SK-N-SH (cell line): ENCODE results near the gene CDK8. TPM values are rescaled to one million over a fixed set of nuclear protein-coding genes. Genes with fewer than 3 reads are reported as not detected.

Source experiments
- CTCF ChIA-PET: fragments of 300-600, 350-600 bp; formaldehyde crosslinking; extraction: SDS; loops from one replicate; lab custom pipeline; 2021; lab: Yijun Ruan, JAX
- POLR2A ChIA-PET: fragments of 350-600 bp; sonication (Branson Sonifier 250); formaldehyde crosslinking; extraction: SDS; loops from one replicate; lab custom pipeline; 2020; ENCODE audit warnings: antibody characterized with exemption, inconsistent platforms; lab: Yijun Ruan, JAX
- DNase-seq: peaks from one replicate; pipeline ENCODE4 v3.0.0; 2012
- H2AFZ ChIP-seq: fragments of 200-600 bp; sonication (generic); 2 replicates; pipeline ENCODE4 v1.8.1; 2016; ENCODE audit warnings: antibody characterized with exemption, mild to moderate bottlenecking, low read depth
- H3F3A ChIP-seq: fragments of 200-600 bp; sonication (generic); replicated peaks from 2 replicates; pipeline ENCODE3; 2016; ENCODE audit warnings: antibody characterized with exemption, mild to moderate bottlenecking; ENCODE audit not compliant: insufficient read depth
- H3K27ac ChIP-seq, 2 experiments: fragments of 200-500 bp in 1 of 2; fragments of 200-600 bp in 1 of 2; sonication (Bioruptor generic) in 1 of 2; sonication (generic), shearing (Covaris generic) in 1 of 2; 2 replicates each; pipeline versions ENCODE4 v1.5.1 to v1.6.1; 2014 to 2016; ENCODE audit warnings: low read depth in 2 of 2, inconsistent platforms in 1 of 2, low read length in 1 of 2, mild to moderate bottlenecking in 1 of 2, mixed read lengths in 1 of 2
- H3K27me3 ChIP-seq: fragments of 200-600 bp; sonication (generic), shearing (Covaris generic); 2 replicates; pipeline ENCODE4 v1.6.1; 2016; ENCODE audit warnings: mixed run types; ENCODE audit not compliant: insufficient read depth
- H3K36me3 ChIP-seq, 2 experiments: fragments of 200-500 bp in 1 of 2; fragments of 200-600 bp in 1 of 2; sonication (Bioruptor generic) in 1 of 2; sonication (generic) in 1 of 2; replicated peaks in 1 of 2; 2 replicates each; pipeline versions ENCODE3 to v1.5.1; 2014 to 2016; ENCODE audit warnings: low read length in 1 of 2, mild to moderate bottlenecking in 1 of 2; ENCODE audit not compliant: insufficient read depth in 2 of 2, control insufficient read depth in 1 of 2
- H3K4me1 ChIP-seq, 2 experiments: fragments of 200-500 bp in 1 of 2; fragments of 200-600 bp in 1 of 2; sonication (Bioruptor generic) in 1 of 2; sonication (generic), shearing (Covaris generic) in 1 of 2; 2 replicates each; pipeline versions ENCODE4 v1.5.1 to v1.6.1; 2014 to 2016; ENCODE audit warnings: low read depth in 1 of 2, low read length in 1 of 2, mixed run types in 1 of 2; ENCODE audit not compliant: insufficient read depth in 2 of 2, control insufficient read depth in 1 of 2
- H3K4me2 ChIP-seq: fragments of 200-600 bp; sonication (generic), shearing (Covaris generic); 2 replicates; pipeline ENCODE4 v1.6.1; 2017; ENCODE audit warnings: mixed run types
- H3K4me3 ChIP-seq, 2 experiments: fragments of 200-500 bp in 1 of 2; fragments of 200-600 bp in 1 of 2; sonication (Bioruptor generic) in 1 of 2; sonication (generic), shearing (Covaris generic) in 1 of 2; 2 replicates each; pipeline versions ENCODE4 v1.5.1 to v1.8.1; 2014 to 2016; ENCODE audit warnings: low read depth in 2 of 2, inconsistent platforms in 1 of 2, low read length in 1 of 2, mild to moderate bottlenecking in 1 of 2, mixed read lengths in 1 of 2, moderate library complexity in 1 of 2
- H3K79me2 ChIP-seq: fragments of 200-600 bp; sonication (generic); 2 replicates; pipeline ENCODE4 v1.8.1; 2017; ENCODE audit warnings: mild to moderate bottlenecking; ENCODE audit not compliant: insufficient read depth
- H3K9ac ChIP-seq: fragments of 200-600 bp; sonication (generic); 2 replicates; pipeline ENCODE4 v1.6.1; 2017; ENCODE audit warnings: mixed run types
- H3K9me2 ChIP-seq: fragments of 200-600 bp; sonication (generic); 2 replicates; pipeline ENCODE4 v1.6.1; 2017; ENCODE audit warnings: mixed run types
- H3K9me3 ChIP-seq: fragments of 200-600 bp; sonication (generic); 2 replicates; pipeline ENCODE4 v1.6.1; 2017; ENCODE audit warnings: mixed run types, mild to moderate bottlenecking, moderate library complexity
- H4K20me1 ChIP-seq: fragments of 200-600 bp; sonication (generic); 2 replicates; pipeline ENCODE4 v1.6.1; 2017; ENCODE audit warnings: mild to moderate bottlenecking, mixed run types; ENCODE audit not compliant: insufficient read depth
- CHD2 ChIP-seq: fragments of 150-350 bp; IDR thresholded peaks from 2 replicates; pipeline ENCODE4 v1.6.1; 2018; ENCODE audit warnings: low read length; ENCODE audit not compliant: partially characterized antibody
- CTCF ChIP-seq: fragments of 200-600 bp; sonication (generic); IDR thresholded peaks from 2 replicates; pipeline ENCODE4 v1.6.1; 2017; ENCODE audit warnings: antibody characterized with exemption, mild to moderate bottlenecking, moderate library complexity
- ELF1 ChIP-seq: IDR thresholded peaks from 2 replicates; pipeline ENCODE4 v1.4.0; 2012
- EP300 ChIP-seq, 2 experiments: IDR thresholded peaks; 2 replicates each; pipeline versions ENCODE4 v1.4.0 to v1.6.1; 2012; ENCODE audit warnings: borderline replicate concordance in 1 of 2, low read depth in 1 of 2, low read length in 1 of 2
- EZH2phosphoT487 ChIP-seq: fragments of 200-600 bp; sonication (generic); IDR thresholded peaks from 2 replicates; pipeline ENCODE4 v1.6.1; 2017; ENCODE audit warnings: low read depth, mixed run types, mild to moderate bottlenecking, antibody characterized with exemption, moderate library complexity, borderline replicate concordance
- FOSL2 ChIP-seq: IDR thresholded peaks from 2 replicates; pipeline ENCODE4 v1.4.0; 2012; ENCODE audit warnings: low read depth, mild to moderate bottlenecking, moderate library complexity, borderline replicate concordance
- FOXJ3 ChIP-seq: sonication (generic); formaldehyde crosslinking; IDR thresholded peaks from 2 replicates; pipeline ENCODE4 v1.5.1; 2020; ENCODE audit warnings: mild to moderate bottlenecking, missing genetic modification reagents
- FOXM1 ChIP-seq: IDR thresholded peaks from 2 replicates; pipeline ENCODE4 v1.4.0; 2012; ENCODE audit warnings: low read depth, mild to moderate bottlenecking
- GATA2 ChIP-seq: sonication (generic); formaldehyde crosslinking; IDR thresholded peaks from 2 replicates; pipeline ENCODE4 v1.5.0; 2020; ENCODE audit warnings: mild to moderate bottlenecking, missing genetic modification reagents
- MAX ChIP-seq: IDR thresholded peaks from 2 replicates; pipeline ENCODE4 v1.4.0; 2012; ENCODE audit warnings: low read depth
- MXI1 ChIP-seq: IDR thresholded peaks from 2 replicates; pipeline ENCODE4 v1.6.1; 2012; ENCODE audit warnings: mild to moderate bottlenecking, low read depth, low read length, improper control_type of control experiment
- NFIC ChIP-seq: IDR thresholded peaks from 2 replicates; pipeline ENCODE4 v1.4.0; 2012; ENCODE audit warnings: borderline replicate concordance
- NRF1 ChIP-seq: IDR thresholded peaks from 2 replicates; pipeline ENCODE4 v1.6.1; 2012; ENCODE audit warnings: low read depth, mild to moderate bottlenecking, low read length
- RAD21 ChIP-seq: IDR thresholded peaks from 2 replicates; pipeline ENCODE4 v1.6.1; 2012; ENCODE audit warnings: mild to moderate bottlenecking, low read length
- RCOR1 ChIP-seq: fragments of 150-350 bp; IDR thresholded peaks from 2 replicates; pipeline ENCODE4 v1.6.1; 2017; ENCODE audit warnings: antibody characterized with exemption, low read length
- REST ChIP-seq: IDR thresholded peaks from 2 replicates; pipeline ENCODE4 v1.6.1; 2012; ENCODE audit warnings: mild to moderate bottlenecking, low read depth, low read length, moderate library complexity
- RFX5 ChIP-seq: IDR thresholded peaks from 2 replicates; pipeline ENCODE4 v1.6.1; 2012; ENCODE audit warnings: mild to moderate bottlenecking, improper control_type of control experiment, low read length
- SMC3 ChIP-seq: IDR thresholded peaks from 2 replicates; pipeline ENCODE4 v1.6.1; 2012; ENCODE audit warnings: low read depth, low read length, improper control_type of control experiment
- USF2 ChIP-seq: fragments of 150-350 bp; IDR thresholded peaks from 2 replicates; pipeline ENCODE4 v1.6.1; 2017; ENCODE audit warnings: antibody characterized with exemption, low read length, low read depth, borderline replicate concordance
- YY1 ChIP-seq: IDR thresholded peaks from 2 replicates; pipeline ENCODE4 v1.4.0; 2012; ENCODE audit warnings: low read depth, mild to moderate bottlenecking
- ZBTB33 ChIP-seq: IDR thresholded peaks from 2 replicates; pipeline ENCODE4 v1.4.0; 2012; ENCODE audit warnings: low read depth, borderline replicate concordance
- WGBS: methylation state at CpG from one replicate; pipeline ENCODE4 v1.1.6; 2017; ENCODE audit warnings: low lambda C conversion rate; 5-methylcytosine and 5-hydroxymethylcytosine counted together
- polyA plus RNA-seq, 3 experiments: library from polyadenylated mRNA; depleted of rRNA; stranded (reverse); fragments of >200 nt; gene quantifications; 2 replicates each; pipeline ENCODE4 v1.2.3, GENCODE V29; 2012

CDK8 gene
- polyA plus RNA-seq, 1 of the 3 experiments (the other 2 are of a cell fraction): 10.1 TPM

GRCh38 chr13:26446751-26447150, 192.8 kb downstream of the CDK8 start:
- WGBS: 53% methylated on average over 3 of the region's 3 CpGs
- no peaks in the 10 kb centered on the region for H3F3A ChIP-seq
- no peaks in the 10 kb centered on the region for H3K27me3 ChIP-seq
- CTCF ChIA-PET: interaction anchor here (0.7 to 1.4 kb wide), 2 partner anchors 37 to 252 kb away, joined by 4 read pairs; no protein-coding TSS in a partner anchor
- H3K27ac ChIP-seq: no peak overlapping the region
- no peaks in the 10 kb centered on the region for H3K9me3 ChIP-seq
- H3K4me1 ChIP-seq: no peaks in the 10 kb centered on the region
- no peak for TF ChIP-seq RAD21
- TF ChIP-seq REST: no peak
- TF ChIP-seq EZH2phosphoT487: no peak
- no peak for TF ChIP-seq CHD2
- no peak for TF ChIP-seq FOSL2
- no peak for TF ChIP-seq MXI1
- no peak for TF ChIP-seq RFX5
- no peak for TF ChIP-seq NFIC
- no peak for TF ChIP-seq ELF1
- TF ChIP-seq RCOR1: no peak
- DNase-seq: no peak
- no peaks in the 10 kb centered on the region for H3K9me2 ChIP-seq
- no peak overlapping the region for H2AFZ ChIP-seq
- POLR2A ChIA-PET: no interaction called here
- H3K9ac ChIP-seq: no peak overlapping the region
- H3K4me2 ChIP-seq: no peak overlapping the region
- no peaks in the 10 kb centered on the region for H3K79me2 ChIP-seq
- H3K4me3 ChIP-seq: no peak overlapping the region
- no peaks in the 10 kb centered on the region for H4K20me1 ChIP-seq
- no peaks in the 10 kb centered on the region for H3K36me3 ChIP-seq

GRCh38 chr13:26448032-26448431, 194.1 kb downstream of the CDK8 start:
- Histone ChIP-seq H3K4me1 (no peaks in the 10 kb centered on the region), H3K4me2 (no peak overlapping the region), H2AFZ (no peak overlapping the region), H3K4me3 (no peak overlapping the region), H3F3A (no peaks in the 10 kb centered on the region), H3K27ac (no peak overlapping the region), H3K36me3 (no peaks in the 10 kb centered on the region), H3K9me3 (no peaks in the 10 kb centered on the region), H3K9me2 (no peaks in the 10 kb centered on the region), H3K79me2 (no peaks in the 10 kb centered on the region), H3K27me3 (no peaks in the 10 kb centered on the region), H3K9ac (no peak overlapping the region), H4K20me1 (no peaks in the 10 kb centered on the region)
- DNase-seq: no peak
- 28% methylated on average over 2 of the region's 2 CpGs for WGBS
- POLR2A ChIA-PET: no interaction called here
- CTCF ChIA-PET: interaction anchor here (1.3 kb wide), 1 partner anchor 108 kb away, joined by 3 read pairs; no protein-coding TSS in a partner anchor
- TF ChIP-seq EP300 (IDR thresholded peaks at IDR 0.05; ENCODE audit: borderline replicate concordance in 1 of 2, low read depth in 1 of 2, low read length in 1 of 2): no peak
- no peak for TF ChIP-seq FOXM1
- no peak for TF ChIP-seq YY1
- no peak for TF ChIP-seq GATA2 (CRISPR knock-in tag)
- no peak for TF ChIP-seq MAX
- TF ChIP-seq ELF1: no peak
- TF ChIP-seq NFIC: no peak
- no peak for TF ChIP-seq NRF1
- no peak for TF ChIP-seq CTCF
- TF ChIP-seq SMC3: no peak
- no peak for TF ChIP-seq RFX5
- no peak for TF ChIP-seq FOXJ3
- no peak for TF ChIP-seq USF2
- TF ChIP-seq MXI1: no peak
- TF ChIP-seq ZBTB33: no peak
